ENCODE data around the gene SELENOI. TPM values are rescaled to one million over a fixed set of nuclear protein-coding genes. Genes with fewer than 3 reads are reported as not detected.

SELENOI gene
- total and polyA plus RNA-seq, 2 experiments from 2014 or later = 8.4 to 67.8 TPM

GRCh38 chr2:26411419-26411818 lies 65.5 kb downstream of the SELENOI start:
- H3K36me3 ChIP-seq (ENCODE audit: insufficient read depth) = no peaks in the 10 kb centered on the region
- H3K4me3 ChIP-seq = no peak overlapping the region
- H3K27ac Mint-ChIP-seq = no peak overlapping the region
- H3K9me2 ChIP-seq (ENCODE audit: insufficient read depth) = no peaks in the 10 kb centered on the region
- H3K9me3 Mint-ChIP-seq = no peaks in the 10 kb centered on the region
- no peak overlapping the region for H2AFZ ChIP-seq
- no peaks in the 10 kb centered on the region for H3K27me3 ChIP-seq (ENCODE audit: insufficient read depth)
- H3K27ac ChIP-seq (ENCODE audit: low read depth) = no peak overlapping the region
- no peaks in the 10 kb centered on the region for H3K36me3 Mint-ChIP-seq (ENCODE audit: low read depth)
- no peaks in the 10 kb centered on the region for H3K79me2 ChIP-seq (replicated peaks; ENCODE audit: insufficient read depth)
- no peaks in the 10 kb centered on the region for H3F3A ChIP-seq (replicated peaks; ENCODE audit: low read depth)
- no peaks in the 10 kb centered on the region for H4K20me1 ChIP-seq (replicated peaks; ENCODE audit: insufficient read depth)
- ATAC-seq = no peak
- no peaks in the 10 kb centered on the region for H3K4me1 ChIP-seq (ENCODE audit: insufficient read depth)
- DNase-seq (ENCODE audit: low spot score) = no peak
- no peak overlapping the region for H3K4me3 Mint-ChIP-seq
- no peak overlapping the region for H3K4me2 ChIP-seq
- H3K4me1 Mint-ChIP-seq = no peaks in the 10 kb centered on the region
- no peak for TF ChIP-seq CREB1 (CRISPR knock-in tag; IDR thresholded peaks at IDR 0.05; ENCODE audit: low read depth)
- H3K27me3 Mint-ChIP-seq (ENCODE audit: insufficient read depth, low read depth, poor library complexity) = no peaks in the 10 kb centered on the region

GRCh38 chr2:26412091-26412673 lies 66.2 kb downstream of the SELENOI start:
- no peaks in the 10 kb centered on the region for H3K9me3 Mint-ChIP-seq
- no peaks in the 10 kb centered on the region for H3K79me2 ChIP-seq (replicated peaks; ENCODE audit: insufficient read depth)
- no peaks in the 10 kb centered on the region for H3K36me3 ChIP-seq (ENCODE audit: insufficient read depth)
- TF ChIP-seq STAT1 (IDR thresholded peaks at IDR 0.05; ENCODE audit: unreplicated experiment) (no peak), ZNF462 (CRISPR knock-in tag; IDR thresholded peaks at IDR 0.05) (no peak), CREB1 (CRISPR knock-in tag; IDR thresholded peaks at IDR 0.05; ENCODE audit: low read depth) (no peak), NANOG (IDR thresholded peaks at IDR 0.05; ENCODE audit: borderline replicate concordance) (no peak)
- H2AFZ ChIP-seq = peak overlapping the region; percentile 72; the same call in 1 of the 2 replicates
- H3K4me2 ChIP-seq = no peak overlapping the region
- H3K4me1 Mint-ChIP-seq = no peaks in the 10 kb centered on the region
- H3K4me3 ChIP-seq = no peak overlapping the region
- H3K27me3 ChIP-seq (ENCODE audit: insufficient read depth) = no peaks in the 10 kb centered on the region
- peaks cover 2% of the 10 kb centered on the region for H3K27me3 Mint-ChIP-seq (ENCODE audit: insufficient read depth, low read depth, poor library complexity)
- ATAC-seq (no peak), DNase-seq (ENCODE audit: low spot score) (no peak)
- no peak overlapping the region for H3K4me3 Mint-ChIP-seq
- H3K4me1 ChIP-seq (ENCODE audit: insufficient read depth) = no peaks in the 10 kb centered on the region
- no peak overlapping the region for H3K27ac ChIP-seq (ENCODE audit: low read depth)
- H4K20me1 ChIP-seq (replicated peaks; ENCODE audit: insufficient read depth) = no peaks in the 10 kb centered on the region
- no peak overlapping the region; the same call in 1 of the 2 replicates for H3K27ac Mint-ChIP-seq
- H3K36me3 Mint-ChIP-seq (ENCODE audit: low read depth) = no peaks in the 10 kb centered on the region
- no peaks in the 10 kb centered on the region for H3F3A ChIP-seq (replicated peaks; ENCODE audit: low read depth)
- H3K9me2 ChIP-seq (ENCODE audit: insufficient read depth) = no peaks in the 10 kb centered on the region
